ENCODE results near the gene NIPAL4.

DNA sequence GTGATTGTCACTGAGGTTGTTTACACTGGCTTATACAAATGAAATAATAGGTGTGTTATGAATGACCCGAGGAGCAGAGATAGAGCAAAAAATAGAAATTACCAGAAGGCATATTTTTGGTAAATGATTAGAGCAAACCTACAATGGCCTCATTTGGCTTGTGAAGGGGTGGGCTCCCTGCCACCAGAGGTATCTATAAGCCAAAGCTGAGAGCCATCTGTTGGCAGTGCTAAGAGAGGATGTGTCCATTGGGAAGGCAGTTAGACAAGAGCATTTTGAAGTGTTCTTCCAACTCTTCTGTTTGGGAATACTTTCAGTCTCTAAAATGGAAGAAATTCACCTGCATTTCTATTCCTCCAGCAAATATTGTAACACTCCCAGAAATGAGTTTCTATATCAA is 10.6 kb downstream of the NIPAL4 start:
- no peak for TF ChIP-seq CTCF (tag by site-specific recombination; IDR thresholded peaks at IDR 0.05)
- TF ChIP-seq YY2 (tag by site-specific recombination; IDR thresholded peaks at IDR 0.05): no peak
- TF ChIP-seq ZSCAN18 (tag by site-specific recombination; IDR thresholded peaks at IDR 0.05): no peak
- TF ChIP-seq ZNF24 (tag by site-specific recombination; IDR thresholded peaks at IDR 0.05): no peak
- no peak for TF ChIP-seq ZNF174 (tag by site-specific recombination; IDR thresholded peaks at IDR 0.05)
